ENCODE results near the gene TKTL2. TPM values are rescaled to one million over a fixed set of nuclear protein-coding genes. Genes with fewer than 3 reads are reported as not detected.

TKTL2 gene
- total RNA-seq, 1 experiment from 2014 or later: not detected

Other genes with a start within 250 kb of the TKTL2 start
- gene NPY1R, start 141.2 kb downstream of the TKTL2 start, total RNA-seq (2014; rRNA removed; shearing (Covaris generic)): not detected in 2 replicates
- not detected in 2 replicates for gene NPY5R, start 129.9 kb downstream of the TKTL2 start, total RNA-seq (2014; rRNA removed; shearing (Covaris generic))
- gene TMA16, start 20.9 kb upstream of the TKTL2 start, total RNA-seq (2014; rRNA removed; shearing (Covaris generic)): 26.2 and 41.0 TPM in 2 replicates